Fibroblast of the aortic adventitia (primary cell): ENCODE measurements around the gene PTGFR. TPM values are rescaled to one million over a fixed set of nuclear protein-coding genes. Genes with fewer than 3 reads are reported as not detected.

Experiments
- DNase-seq: peaks from one replicate; pipeline ENCODE4 v3.0.0-alpha.2; 2010; ENCODE audit warnings: low read depth
- H3K4me3 ChIP-seq: 2 replicates; pipeline ENCODE4 v1.5.1; 2011; ENCODE audit warnings: low read depth, mild to moderate bottlenecking, control low read depth, low read length, moderate library complexity
- total RNA-seq: library from RNA; depleted of rRNA; stranded (reverse); fragments of >200 nt; gene quantifications from 2 replicates; pipeline ENCODE4 v1.2.3, GENCODE V29; 2012; ENCODE audit warnings: low replicate concordance
- TF ChIP-seq, protein P1 (sequence below): IDR thresholded peaks from 2 replicates; pipeline ENCODE4 v1.5.1; 2011; ENCODE audit warnings: mild to moderate bottlenecking, low read length, control low read depth, inconsistent platforms; ENCODE audit not compliant: insufficient read depth

Gene PTGFR
- total RNA-seq, 1 donor = 77.5 TPM

DNA sequence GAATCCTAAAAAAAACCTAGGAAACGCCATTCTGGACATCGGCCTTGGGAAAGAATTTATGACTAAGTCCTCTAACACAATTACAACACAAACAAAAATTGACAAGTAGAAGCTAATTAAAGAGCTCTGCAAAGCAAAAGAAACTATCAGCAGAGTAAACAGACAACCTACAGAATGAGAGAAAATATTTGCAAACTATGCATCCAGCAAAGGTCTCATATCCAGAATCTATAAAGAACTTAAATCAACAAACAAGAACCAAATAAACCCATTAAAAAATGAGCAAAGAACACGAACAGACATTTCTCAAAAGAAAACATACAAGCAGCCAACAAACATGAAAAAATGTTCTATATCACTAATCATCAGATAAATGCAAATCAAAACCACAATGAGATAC lies 58.6 kb downstream of the PTGFR start:
- H3K4me3 ChIP-seq = no peak overlapping the region
- DNase-seq = no peak
- TF ChIP-seq, protein P1, sequence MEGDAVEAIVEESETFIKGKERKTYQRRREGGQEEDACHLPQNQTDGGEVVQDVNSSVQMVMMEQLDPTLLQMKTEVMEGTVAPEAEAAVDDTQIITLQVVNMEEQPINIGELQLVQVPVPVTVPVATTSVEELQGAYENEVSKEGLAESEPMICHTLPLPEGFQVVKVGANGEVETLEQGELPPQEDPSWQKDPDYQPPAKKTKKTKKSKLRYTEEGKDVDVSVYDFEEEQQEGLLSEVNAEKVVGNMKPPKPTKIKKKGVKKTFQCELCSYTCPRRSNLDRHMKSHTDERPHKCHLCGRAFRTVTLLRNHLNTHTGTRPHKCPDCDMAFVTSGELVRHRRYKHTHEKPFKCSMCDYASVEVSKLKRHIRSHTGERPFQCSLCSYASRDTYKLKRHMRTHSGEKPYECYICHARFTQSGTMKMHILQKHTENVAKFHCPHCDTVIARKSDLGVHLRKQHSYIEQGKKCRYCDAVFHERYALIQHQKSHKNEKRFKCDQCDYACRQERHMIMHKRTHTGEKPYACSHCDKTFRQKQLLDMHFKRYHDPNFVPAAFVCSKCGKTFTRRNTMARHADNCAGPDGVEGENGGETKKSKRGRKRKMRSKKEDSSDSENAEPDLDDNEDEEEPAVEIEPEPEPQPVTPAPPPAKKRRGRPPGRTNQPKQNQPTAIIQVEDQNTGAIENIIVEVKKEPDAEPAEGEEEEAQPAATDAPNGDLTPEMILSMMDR = no peak

DNA sequence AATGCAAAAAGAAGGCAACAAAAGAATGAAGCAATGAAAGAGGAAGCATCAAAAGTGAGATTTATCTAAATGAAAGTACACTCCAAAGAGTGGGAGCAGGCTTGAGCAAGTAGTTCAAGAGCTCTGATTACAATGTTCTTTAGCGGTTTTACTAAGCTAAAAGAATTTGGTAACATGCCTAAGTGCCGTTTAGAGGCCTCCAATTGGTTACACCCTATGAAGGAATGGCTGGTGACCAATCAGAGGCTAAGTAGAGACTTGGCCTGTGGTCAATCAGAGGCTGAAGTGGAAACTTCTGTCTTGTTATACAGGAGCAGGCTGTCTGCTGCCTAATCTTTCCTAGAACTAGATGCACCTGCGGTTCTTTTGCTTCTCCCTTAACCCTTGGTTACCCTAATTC lies 59.1 kb downstream of the PTGFR start:
- TF ChIP-seq, protein P1 = no peak
- no peak overlapping the region for H3K4me3 ChIP-seq
- DNase-seq = no peak

DNA sequence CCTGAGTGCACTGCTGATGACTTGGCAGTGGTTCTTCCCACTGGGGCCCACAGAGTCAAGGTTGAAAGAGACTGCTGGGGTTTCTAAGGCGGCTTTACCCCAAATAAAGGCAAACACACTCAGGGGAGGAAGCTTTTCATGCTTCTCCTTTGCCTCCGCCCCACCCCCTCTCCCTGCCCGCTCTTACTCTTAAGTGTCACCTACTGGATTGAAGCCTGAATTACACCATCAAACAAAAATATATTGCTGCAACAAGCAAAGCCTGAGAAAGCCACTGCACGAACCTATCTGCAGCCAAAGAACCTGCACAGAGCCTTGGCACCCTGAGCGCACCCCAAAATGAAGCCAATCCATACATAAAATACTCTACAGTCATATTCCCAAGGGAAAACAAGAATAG lies 63.1 kb downstream of the PTGFR start:
- TF ChIP-seq, protein P1 = no peak
- DNase-seq = no peak
- H3K4me3 ChIP-seq = no peak overlapping the region

DNA sequence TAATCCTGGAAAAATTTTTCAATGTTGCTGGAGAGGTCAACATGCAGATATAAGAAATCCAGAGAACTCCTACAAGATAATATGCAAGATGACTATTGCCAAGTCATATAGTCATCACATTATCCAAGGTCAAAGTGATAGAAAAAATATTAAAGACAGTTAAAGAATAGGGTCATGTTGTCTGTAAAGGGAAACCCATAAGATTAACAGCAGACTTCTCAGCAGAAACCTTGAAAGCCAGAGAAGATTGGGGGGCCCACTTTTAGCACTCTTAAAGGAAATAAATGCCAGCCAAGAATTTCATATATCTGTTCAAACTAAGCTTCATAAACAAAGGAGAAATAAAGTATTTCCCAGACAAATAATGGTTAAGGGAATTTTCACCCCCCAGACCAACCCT lies 64.1 kb downstream of the PTGFR start:
- no peak for DNase-seq
- TF ChIP-seq, protein P1 = no peak
- H3K4me3 ChIP-seq = no peak overlapping the region

DNA sequence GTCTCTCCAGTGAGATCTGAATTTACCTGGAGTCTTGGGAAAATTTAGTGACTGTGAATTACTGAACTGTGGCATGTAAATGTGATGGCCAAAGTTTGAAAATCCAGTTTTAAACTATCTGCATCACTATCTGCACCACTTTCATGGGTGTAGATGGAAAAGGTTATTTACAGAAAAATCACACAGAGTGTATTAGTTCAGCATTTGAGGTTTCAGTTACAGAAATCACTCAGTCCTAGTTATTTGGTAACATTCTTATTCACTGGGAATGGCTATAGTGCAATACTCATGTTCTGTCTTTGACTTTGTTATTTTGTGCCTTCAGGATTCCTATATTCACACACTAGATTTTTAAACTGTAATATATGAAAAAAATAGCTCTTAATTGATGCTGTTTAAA lies 68.9 kb downstream of the PTGFR start:
- DNase-seq = no peak

DNA sequence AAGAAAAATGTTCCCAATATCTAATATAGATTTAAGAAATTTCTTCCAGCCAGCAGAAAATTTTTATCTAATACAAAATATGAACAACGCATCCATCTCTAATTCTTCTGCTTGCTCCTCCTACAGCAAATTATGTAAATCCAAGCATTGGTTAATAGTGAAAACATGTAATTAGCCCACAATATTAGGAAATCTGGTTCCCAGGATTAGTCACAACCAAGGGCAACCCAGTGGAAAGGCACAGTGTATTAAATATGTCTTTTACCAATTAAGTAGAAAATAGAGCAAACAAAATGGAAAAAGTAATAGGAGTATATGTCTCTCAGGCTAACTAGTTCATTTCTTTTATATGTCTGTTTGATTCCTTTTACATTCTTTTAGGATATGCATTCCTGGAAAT lies 70.0 kb downstream of the PTGFR start:
- no peak for DNase-seq
- TF ChIP-seq, protein P1 = no peak
- H3K4me3 ChIP-seq = no peak overlapping the region

More for the DNA sequence above, 68.9 kb downstream of the PTGFR start:
- TF ChIP-seq, protein P1 = no peak
- no peak overlapping the region for H3K4me3 ChIP-seq

DNA sequence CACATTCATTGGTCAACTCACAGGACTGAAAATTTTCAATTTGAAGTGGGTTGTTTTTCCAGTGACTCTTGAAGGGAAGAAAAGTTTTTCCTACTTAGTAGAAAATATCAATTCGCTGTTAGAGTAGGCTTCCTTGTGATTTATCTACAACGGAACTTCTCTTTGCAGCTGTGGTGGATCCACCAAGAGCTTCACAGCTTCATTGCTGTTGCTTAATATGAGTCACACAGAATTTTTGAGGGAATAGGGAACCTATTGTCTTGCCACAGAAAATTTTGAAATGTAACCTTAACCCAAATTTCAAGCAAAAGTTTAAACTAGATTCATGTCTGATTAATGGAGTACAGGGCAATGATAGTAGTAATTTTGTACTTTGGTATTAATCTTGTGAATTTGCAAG lies 71.1 kb downstream of the PTGFR start:
- no peak overlapping the region for H3K4me3 ChIP-seq
- DNase-seq = no peak
- TF ChIP-seq, protein P1 = no peak
